Measurements from ENCODE around the gene RRAGC. TPM values are rescaled to one million over a fixed set of nuclear protein-coding genes. Genes with fewer than 3 reads are reported as not detected.

The RRAGC gene
- total and polyA plus RNA-seq, 2 experiments from 2014 or later: 3.7 to 13.7 TPM

DNA sequence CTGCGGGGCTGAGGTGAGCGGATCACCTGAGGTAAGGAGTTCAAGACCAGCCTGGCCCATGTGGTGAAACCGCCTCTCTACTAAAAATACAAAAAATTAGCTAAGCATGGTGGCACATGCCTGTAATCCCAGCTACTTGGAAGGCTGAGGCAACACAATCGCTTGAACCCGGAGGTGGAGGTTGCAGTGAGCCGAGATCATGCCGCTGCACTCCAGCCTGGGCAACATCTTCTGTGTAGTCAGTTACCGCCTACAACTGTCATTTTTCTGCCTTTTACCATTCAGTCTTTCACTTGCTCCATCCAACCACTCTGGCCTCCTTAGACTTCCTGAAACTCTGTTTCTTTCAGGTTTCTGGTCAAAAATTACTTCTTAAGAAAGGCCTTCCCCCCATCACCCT, 11.4 kb upstream of the RRAGC start:
- no peaks in the 10 kb centered on the region for H3K9me3 ChIP-seq (ENCODE audit: low read depth)
- no peaks in the 10 kb centered on the region for H3K36me3 ChIP-seq
- no peak for DNase-seq (ENCODE audit: low read depth in 1 of 2, low spot score in 1 of 2)
- no peak overlapping the region for H3K27ac ChIP-seq
- TF ChIP-seq, protein P1, sequence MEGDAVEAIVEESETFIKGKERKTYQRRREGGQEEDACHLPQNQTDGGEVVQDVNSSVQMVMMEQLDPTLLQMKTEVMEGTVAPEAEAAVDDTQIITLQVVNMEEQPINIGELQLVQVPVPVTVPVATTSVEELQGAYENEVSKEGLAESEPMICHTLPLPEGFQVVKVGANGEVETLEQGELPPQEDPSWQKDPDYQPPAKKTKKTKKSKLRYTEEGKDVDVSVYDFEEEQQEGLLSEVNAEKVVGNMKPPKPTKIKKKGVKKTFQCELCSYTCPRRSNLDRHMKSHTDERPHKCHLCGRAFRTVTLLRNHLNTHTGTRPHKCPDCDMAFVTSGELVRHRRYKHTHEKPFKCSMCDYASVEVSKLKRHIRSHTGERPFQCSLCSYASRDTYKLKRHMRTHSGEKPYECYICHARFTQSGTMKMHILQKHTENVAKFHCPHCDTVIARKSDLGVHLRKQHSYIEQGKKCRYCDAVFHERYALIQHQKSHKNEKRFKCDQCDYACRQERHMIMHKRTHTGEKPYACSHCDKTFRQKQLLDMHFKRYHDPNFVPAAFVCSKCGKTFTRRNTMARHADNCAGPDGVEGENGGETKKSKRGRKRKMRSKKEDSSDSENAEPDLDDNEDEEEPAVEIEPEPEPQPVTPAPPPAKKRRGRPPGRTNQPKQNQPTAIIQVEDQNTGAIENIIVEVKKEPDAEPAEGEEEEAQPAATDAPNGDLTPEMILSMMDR (IDR thresholded peaks at IDR 0.05; ENCODE audit: low read depth, low read length): no peak
- no peak overlapping the region for H3K4me3 ChIP-seq
- H3K4me1 ChIP-seq (ENCODE audit: low read depth): peaks cover 5% of the 10 kb centered on the region
- H3K27me3 ChIP-seq: no peaks in the 10 kb centered on the region

DNA sequence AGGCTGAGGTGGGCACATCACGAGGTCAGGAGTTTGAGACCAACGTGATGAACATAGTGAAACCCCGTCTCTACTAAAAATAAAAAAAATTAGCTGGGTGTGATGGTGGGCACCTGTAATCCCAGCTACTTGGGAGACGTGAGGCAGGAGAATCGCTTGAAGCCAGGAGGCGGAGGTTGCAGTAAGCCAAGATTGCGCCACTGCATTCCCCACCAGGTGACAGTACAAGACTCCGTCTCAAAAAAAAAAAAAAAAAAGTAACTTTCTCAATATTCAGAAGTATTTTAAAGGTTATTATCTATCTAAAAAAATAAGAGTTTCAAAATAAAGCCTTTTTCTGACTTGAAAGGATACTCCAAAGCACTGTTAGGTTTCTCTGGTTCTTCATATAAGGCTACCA, 7.6 kb upstream of the RRAGC start:
- no peaks in the 10 kb centered on the region for H3K27me3 ChIP-seq
- no peak overlapping the region for H3K27ac ChIP-seq
- H3K4me3 ChIP-seq: no peak overlapping the region
- no peaks in the 10 kb centered on the region for H3K9me3 ChIP-seq (ENCODE audit: low read depth)
- TF ChIP-seq, protein P1 (IDR thresholded peaks at IDR 0.05; ENCODE audit: low read depth, low read length): no peak
- H3K4me1 ChIP-seq (ENCODE audit: low read depth): no peaks in the 10 kb centered on the region
- DNase-seq (ENCODE audit: low read depth in 1 of 2, low spot score in 1 of 2): no peak
- H3K36me3 ChIP-seq: no peaks in the 10 kb centered on the region

DNA sequence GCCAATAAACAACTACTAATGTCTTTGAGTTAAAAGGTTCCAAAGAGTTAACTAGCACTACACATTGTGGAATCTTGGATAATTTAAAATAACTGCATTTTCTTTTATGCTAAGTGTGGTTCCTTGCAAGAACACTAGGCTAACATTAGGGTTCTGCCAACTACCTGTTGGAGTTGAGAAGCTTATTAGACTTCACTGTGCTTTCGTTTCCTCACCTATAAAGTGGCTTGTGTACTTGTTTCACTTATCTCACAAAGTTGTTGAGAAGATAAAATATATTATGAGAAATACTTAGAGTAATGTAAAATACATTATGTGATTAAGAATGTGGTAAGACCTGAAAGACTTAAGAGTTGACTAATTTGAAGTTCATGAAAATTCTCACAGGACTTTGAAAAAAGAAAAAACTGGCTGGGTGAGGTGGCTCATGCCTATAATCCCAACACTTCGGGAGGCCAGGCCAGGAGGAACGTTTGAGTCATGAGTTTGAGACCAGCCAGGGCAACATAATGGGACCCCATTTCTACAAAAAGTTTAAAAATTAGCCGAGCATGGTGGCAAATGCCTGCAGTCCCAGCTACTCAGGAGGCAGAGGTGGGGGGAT, 5.6 kb upstream of the RRAGC start:
- Histone ChIP-seq H3K27me3 (no peaks in the 10 kb centered on the region), H3K9me3 (ENCODE audit: low read depth) (no peaks in the 10 kb centered on the region)

DNA sequence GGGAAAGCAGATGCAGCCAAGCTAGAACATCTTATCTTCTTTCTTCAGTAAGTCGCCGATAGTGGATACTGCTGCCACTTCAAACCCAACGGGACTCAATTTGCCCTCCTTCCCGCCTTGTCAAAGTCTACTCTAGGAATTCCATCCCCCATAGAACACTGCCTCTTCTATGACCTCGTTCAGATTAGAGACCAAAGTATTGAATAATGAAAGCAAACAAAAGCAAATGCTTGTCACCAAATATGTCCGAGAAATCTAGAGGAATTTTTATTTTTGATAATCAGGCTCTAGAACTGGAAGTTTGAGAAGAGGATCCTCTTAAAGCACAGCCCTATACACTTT, 853 bp upstream of the RRAGC start:
- Histone ChIP-seq H3K9me3 (ENCODE audit: low read depth) (no peaks in the 10 kb centered on the region), H3K36me3 (peaks cover 11% of the 10 kb centered on the region), H3K27ac (no peak overlapping the region), H3K4me3 (peak overlapping the region; percentile 97), H3K27me3 (no peaks in the 10 kb centered on the region), H3K4me1 (ENCODE audit: low read depth) (peaks cover 10% of the 10 kb centered on the region)
- TF ChIP-seq, protein P1 (IDR thresholded peaks at IDR 0.05; ENCODE audit: low read depth, low read length): no peak
- DNase-seq (ENCODE audit: low read depth in 1 of 2, low spot score in 1 of 2): peak in 1 of 2 donors; percentile 11

More for the DNA sequence above, 5.6 kb upstream of the RRAGC start:
- peaks cover 6% of the 10 kb centered on the region for H3K4me1 ChIP-seq (ENCODE audit: low read depth)
- no peak overlapping the region for H3K4me3 ChIP-seq
- H3K27ac ChIP-seq: no peak overlapping the region
- H3K36me3 ChIP-seq: no peaks in the 10 kb centered on the region
- TF ChIP-seq, protein P1 (IDR thresholded peaks at IDR 0.05; ENCODE audit: low read depth, low read length): no peak
- DNase-seq (ENCODE audit: low read depth in 1 of 2, low spot score in 1 of 2): no peak

DNA sequence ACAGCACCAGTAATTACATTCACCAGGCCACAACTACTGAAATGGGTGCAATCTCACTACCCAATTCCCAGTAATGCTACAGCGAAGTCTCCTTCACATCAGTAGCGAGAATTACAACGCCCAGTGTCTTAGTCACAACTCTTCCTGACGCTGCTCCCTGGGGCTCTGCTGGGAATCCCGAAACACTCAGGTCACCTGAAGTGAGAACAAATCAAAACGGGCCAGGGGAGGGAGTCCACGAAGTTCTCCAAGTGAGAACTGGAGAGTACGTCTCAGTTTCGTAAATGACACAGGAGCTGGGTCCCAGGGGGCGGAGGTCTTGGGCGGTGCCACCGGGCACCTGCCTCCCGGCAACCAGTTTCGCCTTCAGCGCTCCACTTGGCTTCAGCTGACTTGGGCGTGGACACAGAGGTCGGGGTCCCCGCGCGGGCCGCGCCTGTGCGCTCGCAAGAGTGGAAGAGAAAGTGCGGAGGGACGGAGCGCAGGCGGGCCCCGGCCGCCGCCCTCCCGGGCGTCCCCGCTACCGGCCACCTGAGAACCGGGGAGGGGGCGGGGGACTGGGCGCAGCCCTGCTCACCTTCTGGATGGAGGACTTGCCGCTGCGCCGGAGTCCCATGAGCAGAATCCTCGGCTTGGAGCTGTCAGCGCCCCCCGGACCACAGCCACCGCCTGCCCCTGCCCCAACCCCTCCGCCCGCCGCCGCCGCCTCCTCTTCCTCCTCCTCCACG, 575 bp downstream of the RRAGC start:
- Histone ChIP-seq H3K4me3 (peak overlapping the region; percentile 97), H3K4me1 (ENCODE audit: low read depth) (peaks cover 10% of the 10 kb centered on the region), H3K36me3 (peaks cover 21% of the 10 kb centered on the region), H3K27me3 (no peaks in the 10 kb centered on the region), H3K27ac (peak overlapping the region; percentile 90), H3K9me3 (ENCODE audit: low read depth) (no peaks in the 10 kb centered on the region)
- TF ChIP-seq, protein P1 (IDR thresholded peaks at IDR 0.05; ENCODE audit: low read depth, low read length): no peak
- DNase-seq (ENCODE audit: low read depth in 1 of 2, low spot score in 1 of 2): peak; percentile 48 to 71
